Liver (tissue), 3 donors: Measurements from ENCODE around the gene CDH22.

Experiments
- ATF3 ChIP-seq: IDR thresholded peaks from 2 replicates; pipeline ENCODE4 v1.6.1; 2016; ENCODE audit warnings: antibody characterized with exemption
- EGR1 ChIP-seq, 2 donors: IDR thresholded peaks; 2 replicates each; pipeline ENCODE4 v1.6.1; 2016 to 2018; ENCODE audit warnings: antibody characterized with exemption in 2 of 2, low read depth in 2 of 2
- HNF4A ChIP-seq, 2 donors: conservative IDR thresholded peaks; 2 replicates each; pipeline ENCODE4 v1.6.1; 2016; ENCODE audit warnings: antibody characterized with exemption in 2 of 2, mild to moderate bottlenecking in 2 of 2
- JUND ChIP-seq, 2 donors: IDR thresholded peaks; 2 replicates each; pipeline ENCODE4 v1.6.1; 2016; ENCODE audit warnings: antibody characterized with exemption in 2 of 2
- MAX ChIP-seq: IDR thresholded peaks from 2 replicates; pipeline ENCODE4 v1.6.1; 2016; ENCODE audit warnings: antibody characterized with exemption
- RAD21 ChIP-seq, 2 donors: IDR thresholded peaks; 2 replicates each; pipeline ENCODE4 v1.6.1; 2016; ENCODE audit warnings: antibody characterized with exemption in 2 of 2, mild to moderate bottlenecking in 2 of 2
- SP1 ChIP-seq: IDR thresholded peaks from 2 replicates; pipeline ENCODE4 v1.6.1; 2018; ENCODE audit warnings: antibody characterized with exemption, mild to moderate bottlenecking
- TAF1 ChIP-seq: conservative IDR thresholded peaks from 2 replicates; pipeline ENCODE4 v1.6.1; 2016; ENCODE audit warnings: antibody characterized with exemption, mild to moderate bottlenecking
- YY1 ChIP-seq: IDR thresholded peaks from 2 replicates; pipeline ENCODE4 v1.6.1; 2016; ENCODE audit warnings: antibody characterized with exemption, mild to moderate bottlenecking
- ZBTB33 ChIP-seq: IDR thresholded peaks from 2 replicates; pipeline ENCODE4 v1.6.1; 2016; ENCODE audit warnings: antibody characterized with exemption
- TF ChIP-seq, protein P1 (sequence below): fragments of 150-350 bp; IDR thresholded peaks from 2 replicates; pipeline ENCODE4 v1.5.1; 2017; ENCODE audit warnings: improper control_type of control experiment, low read depth, low read length; ENCODE audit not compliant: missing input control
- donor health status: healthy.
- donor health status: healthy.

GRCh38 chr20:46261456-46262253, 46.6 kb downstream of the CDH22 start:
- TF ChIP-seq, protein P1, sequence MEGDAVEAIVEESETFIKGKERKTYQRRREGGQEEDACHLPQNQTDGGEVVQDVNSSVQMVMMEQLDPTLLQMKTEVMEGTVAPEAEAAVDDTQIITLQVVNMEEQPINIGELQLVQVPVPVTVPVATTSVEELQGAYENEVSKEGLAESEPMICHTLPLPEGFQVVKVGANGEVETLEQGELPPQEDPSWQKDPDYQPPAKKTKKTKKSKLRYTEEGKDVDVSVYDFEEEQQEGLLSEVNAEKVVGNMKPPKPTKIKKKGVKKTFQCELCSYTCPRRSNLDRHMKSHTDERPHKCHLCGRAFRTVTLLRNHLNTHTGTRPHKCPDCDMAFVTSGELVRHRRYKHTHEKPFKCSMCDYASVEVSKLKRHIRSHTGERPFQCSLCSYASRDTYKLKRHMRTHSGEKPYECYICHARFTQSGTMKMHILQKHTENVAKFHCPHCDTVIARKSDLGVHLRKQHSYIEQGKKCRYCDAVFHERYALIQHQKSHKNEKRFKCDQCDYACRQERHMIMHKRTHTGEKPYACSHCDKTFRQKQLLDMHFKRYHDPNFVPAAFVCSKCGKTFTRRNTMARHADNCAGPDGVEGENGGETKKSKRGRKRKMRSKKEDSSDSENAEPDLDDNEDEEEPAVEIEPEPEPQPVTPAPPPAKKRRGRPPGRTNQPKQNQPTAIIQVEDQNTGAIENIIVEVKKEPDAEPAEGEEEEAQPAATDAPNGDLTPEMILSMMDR = no peak
- TF ChIP-seq MAX (no peak), ATF3 (no peak), JUND (IDR thresholded peaks at IDR 0.05) (no peak), ZBTB33 (no peak), RAD21 (IDR thresholded peaks at IDR 0.05) (no peak), SP1 (no peak), HNF4A (conservative IDR thresholded peaks at IDR 0.05) (no peak), YY1 (no peak), TAF1 (no peak), EGR1 (IDR thresholded peaks at IDR 0.05; ENCODE audit: low read depth in 2 of 2) (no peak)
